Rectal smooth muscle tissue (tissue), 1 donor: ENCODE data around the gene SAP130.

ENCODE experiments used
- H3K27ac ChIP-seq: one replicate; pipeline ENCODE4 v1.7.0; 2013; ENCODE audit warnings: low read depth, low read length, inconsistent platforms
- H3K27me3 ChIP-seq: one replicate; pipeline ENCODE4 v1.7.0; 2013; ENCODE audit warnings: low read length; ENCODE audit not compliant: control insufficient read depth, insufficient read depth
- H3K36me3 ChIP-seq: one replicate; pipeline ENCODE4 v1.7.0; 2013; ENCODE audit warnings: low read length; ENCODE audit not compliant: control insufficient read depth, insufficient read depth
- H3K4me1 ChIP-seq: one replicate; pipeline ENCODE4 v1.7.0; 2013; ENCODE audit warnings: low read length; ENCODE audit not compliant: control insufficient read depth, insufficient read depth
- H3K4me3 ChIP-seq: one replicate; pipeline ENCODE4 v1.7.0; 2013; ENCODE audit warnings: low read length
- H3K9ac ChIP-seq: one replicate; pipeline ENCODE4 v1.7.0; 2013; ENCODE audit warnings: low read length

The SAP130 gene

DNA sequence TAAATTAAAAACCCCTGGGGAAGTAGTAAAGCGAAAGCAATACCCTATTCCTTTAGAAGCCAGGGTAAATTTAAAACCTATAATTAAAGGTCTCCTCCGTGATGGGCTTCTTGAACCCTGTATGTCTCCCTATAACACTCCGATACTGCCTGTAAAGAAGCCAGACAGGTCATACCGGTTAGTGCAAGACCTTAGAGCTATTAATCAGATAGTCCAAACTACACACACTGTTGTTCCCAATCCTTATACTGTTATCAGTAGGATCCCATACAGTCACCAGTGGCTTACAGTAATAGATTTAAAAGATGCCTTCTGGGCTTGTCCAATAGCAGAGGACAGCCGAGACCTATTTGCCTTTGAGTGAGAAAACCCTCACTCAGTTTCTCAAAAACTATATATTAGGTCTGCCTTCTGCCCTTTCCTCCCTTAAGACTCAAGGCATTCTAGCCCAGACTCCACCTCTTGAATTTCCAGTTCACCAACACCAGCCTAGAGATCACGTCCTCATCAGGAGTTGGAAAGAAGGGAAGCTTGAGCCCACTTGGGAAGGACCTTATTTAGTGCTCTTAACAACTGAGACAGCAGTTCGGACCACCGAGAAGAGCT lies 12.4 kb upstream of the SAP130 start:
- H3K4me3 ChIP-seq = no peak overlapping the region
- H3K9ac ChIP-seq = no peak overlapping the region
- H3K36me3 ChIP-seq = no peaks in the 10 kb centered on the region
- H3K27me3 ChIP-seq = no peaks in the 10 kb centered on the region
- H3K27ac ChIP-seq = no peak overlapping the region
- H3K4me1 ChIP-seq = no peaks in the 10 kb centered on the region

DNA sequence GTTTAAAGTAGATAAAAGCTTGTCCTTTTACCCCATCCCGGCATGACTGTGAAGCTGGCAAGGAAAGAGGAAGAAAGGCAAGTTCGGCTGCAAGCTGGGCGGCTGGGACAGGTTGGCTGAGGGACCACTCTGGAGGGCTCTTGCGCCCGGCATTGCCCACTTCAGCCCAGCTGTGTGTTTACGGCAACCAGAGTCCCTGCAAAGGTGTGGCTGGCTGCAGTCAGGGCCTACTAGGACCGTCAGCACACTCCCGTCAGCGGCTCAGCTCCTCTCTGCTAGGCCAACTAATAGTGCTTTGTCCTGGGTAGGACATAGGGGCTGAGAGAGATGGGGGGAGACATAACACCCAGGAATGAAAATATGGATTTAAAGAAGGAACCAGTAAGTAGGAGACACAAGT lies 11.7 kb upstream of the SAP130 start:
- no peaks in the 10 kb centered on the region for H3K36me3 ChIP-seq
- no peak overlapping the region for H3K9ac ChIP-seq
- H3K4me3 ChIP-seq = no peak overlapping the region
- H3K27me3 ChIP-seq = no peaks in the 10 kb centered on the region
- H3K27ac ChIP-seq = no peak overlapping the region
- H3K4me1 ChIP-seq = no peaks in the 10 kb centered on the region

DNA sequence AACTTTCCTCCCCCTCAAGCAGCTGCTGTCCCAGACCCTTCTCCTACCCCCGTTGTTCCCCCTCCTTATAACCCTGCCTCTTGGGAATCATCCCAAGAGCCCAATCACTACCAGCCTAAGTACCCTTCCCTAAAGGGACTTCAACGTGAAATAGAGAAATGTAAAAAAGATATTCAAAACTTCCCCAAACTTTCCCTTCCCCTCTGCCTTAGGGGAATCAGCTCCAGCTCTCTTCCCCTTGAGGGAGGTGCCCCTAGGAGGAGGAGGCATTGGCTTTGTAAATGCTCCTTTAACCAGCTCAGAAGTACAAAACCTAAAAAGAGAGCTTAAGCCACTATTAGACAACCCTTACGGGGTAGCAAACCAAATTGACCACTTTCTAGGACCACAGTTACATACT lies 10.6 kb upstream of the SAP130 start:
- H3K9ac ChIP-seq = no peak overlapping the region
- H3K27me3 ChIP-seq = no peaks in the 10 kb centered on the region
- no peak overlapping the region for H3K27ac ChIP-seq

DNA sequence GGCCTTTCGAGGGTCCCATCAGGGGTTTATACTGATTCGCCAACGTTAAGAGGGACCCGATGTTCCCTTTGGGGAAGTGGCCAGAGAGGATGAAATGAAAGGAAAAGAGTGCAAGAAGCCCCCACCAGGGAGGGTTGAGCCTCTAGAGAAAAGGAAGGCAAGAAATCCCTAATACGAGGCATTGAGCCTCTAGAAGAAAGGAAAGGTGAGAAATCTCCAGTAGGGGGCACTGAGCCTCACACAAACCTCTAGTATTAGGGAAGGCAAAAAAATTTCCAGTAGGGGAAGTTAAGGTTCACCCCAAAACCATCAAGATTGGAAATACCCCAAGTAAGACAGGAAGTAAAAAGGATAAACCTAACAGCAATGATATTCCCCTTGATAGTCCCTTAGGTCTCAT lies 9.8 kb upstream of the SAP130 start:
- H3K27me3 ChIP-seq = no peaks in the 10 kb centered on the region
- H3K4me3 ChIP-seq = no peak overlapping the region
- no peaks in the 10 kb centered on the region for H3K36me3 ChIP-seq
- H3K27ac ChIP-seq = no peak overlapping the region
- no peaks in the 10 kb centered on the region for H3K4me1 ChIP-seq
- H3K9ac ChIP-seq = no peak overlapping the region

More for the DNA sequence above, 10.6 kb upstream of the SAP130 start:
- no peaks in the 10 kb centered on the region for H3K36me3 ChIP-seq
- no peaks in the 10 kb centered on the region for H3K4me1 ChIP-seq
- H3K4me3 ChIP-seq = no peak overlapping the region

DNA sequence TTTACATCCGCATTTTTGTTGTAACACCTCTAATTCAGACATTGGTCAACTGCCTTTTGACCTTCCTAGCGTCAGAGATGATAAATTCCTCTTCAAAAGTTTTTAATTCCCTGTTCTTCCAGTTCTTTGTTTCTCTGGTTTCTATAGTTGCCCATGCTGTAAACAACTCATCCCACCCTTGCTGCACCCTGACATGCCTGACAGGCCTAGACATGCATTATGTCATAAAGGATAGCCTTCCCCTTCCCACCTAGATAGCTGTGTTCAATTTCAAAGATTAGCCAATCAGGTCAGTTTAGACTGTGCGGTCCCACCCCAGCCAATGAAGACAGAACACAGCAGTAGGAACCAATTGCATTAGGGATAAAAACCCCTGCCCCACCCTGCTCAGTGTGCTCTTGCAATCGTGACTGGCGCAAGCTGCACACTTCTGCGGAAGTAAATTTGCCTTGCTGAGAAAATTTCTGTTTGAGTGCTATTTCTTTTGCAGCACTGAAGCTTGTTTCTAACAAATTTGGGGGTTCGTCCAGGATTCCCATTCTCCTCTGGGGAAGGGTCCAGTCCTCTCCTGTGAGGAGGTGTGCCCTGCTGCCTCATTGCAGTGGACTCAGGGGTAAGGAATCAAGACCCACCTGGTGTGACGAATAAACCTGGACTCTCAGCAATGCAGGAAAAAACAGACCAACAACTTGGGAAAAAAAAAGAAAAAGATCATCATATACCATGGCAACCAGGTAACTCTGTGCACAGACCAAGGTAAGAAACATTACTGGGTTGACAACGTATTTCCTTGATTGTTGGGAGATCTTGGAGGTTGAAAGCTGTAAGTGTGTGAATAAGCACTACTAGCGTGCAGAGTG lies 9.1 kb upstream of the SAP130 start:
- Histone ChIP-seq H3K27ac (no peak overlapping the region), H3K36me3 (no peaks in the 10 kb centered on the region), H3K4me3 (no peak overlapping the region), H3K27me3 (no peaks in the 10 kb centered on the region), H3K9ac (no peak overlapping the region), H3K4me1 (no peaks in the 10 kb centered on the region)

DNA sequence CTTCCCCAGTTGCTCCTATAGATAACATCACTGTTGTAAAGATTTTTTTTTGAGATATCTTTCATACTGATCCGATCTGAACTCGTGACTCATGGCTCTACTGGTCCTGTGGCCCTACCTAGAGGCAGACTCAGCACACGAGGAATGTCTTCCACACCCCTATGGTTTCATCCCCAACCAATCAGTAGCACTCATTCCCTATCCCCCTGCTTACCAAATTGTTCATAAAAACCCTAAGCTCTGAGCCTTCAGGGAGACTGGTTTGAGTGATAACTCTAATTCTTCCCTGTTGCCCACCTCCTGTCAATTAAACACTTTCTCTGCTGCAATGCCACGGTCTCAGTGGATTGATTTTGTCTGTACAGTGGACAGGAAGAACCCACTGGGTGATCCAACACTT lies 4.2 kb upstream of the SAP130 start:
- no peak overlapping the region for H3K27ac ChIP-seq
- peaks cover 4% of the 10 kb centered on the region for H3K4me1 ChIP-seq
- H3K36me3 ChIP-seq = no peaks in the 10 kb centered on the region
- no peaks in the 10 kb centered on the region for H3K27me3 ChIP-seq
- H3K9ac ChIP-seq = no peak overlapping the region
- H3K4me3 ChIP-seq = no peak overlapping the region

DNA sequence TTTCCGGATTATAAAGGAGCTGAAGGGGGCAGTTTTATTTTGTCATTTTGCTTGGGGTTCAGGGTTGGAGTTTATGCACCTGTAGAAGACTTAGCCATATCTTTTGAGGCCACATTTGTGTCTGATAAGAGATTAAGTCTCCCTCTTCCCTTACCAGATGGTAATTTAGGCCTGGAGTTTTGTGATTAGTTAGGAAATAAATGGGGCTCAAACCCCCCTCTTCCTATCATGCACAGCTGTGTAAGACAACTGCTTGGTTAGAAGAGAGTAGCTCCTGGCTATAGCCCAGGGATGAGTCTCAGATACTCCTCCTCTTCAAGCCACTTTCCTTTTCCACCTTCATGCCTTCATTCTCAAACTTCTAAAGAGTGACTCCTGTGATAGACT lies 802 bp upstream of the SAP130 start:
- Histone ChIP-seq H3K4me1 (peaks cover 10% of the 10 kb centered on the region), H3K27ac (peak overlapping the region; percentile 90), H3K4me3 (peak overlapping the region; percentile 86), H3K36me3 (no peaks in the 10 kb centered on the region), H3K27me3 (no peaks in the 10 kb centered on the region), H3K9ac (peak overlapping the region; percentile 29)

DNA sequence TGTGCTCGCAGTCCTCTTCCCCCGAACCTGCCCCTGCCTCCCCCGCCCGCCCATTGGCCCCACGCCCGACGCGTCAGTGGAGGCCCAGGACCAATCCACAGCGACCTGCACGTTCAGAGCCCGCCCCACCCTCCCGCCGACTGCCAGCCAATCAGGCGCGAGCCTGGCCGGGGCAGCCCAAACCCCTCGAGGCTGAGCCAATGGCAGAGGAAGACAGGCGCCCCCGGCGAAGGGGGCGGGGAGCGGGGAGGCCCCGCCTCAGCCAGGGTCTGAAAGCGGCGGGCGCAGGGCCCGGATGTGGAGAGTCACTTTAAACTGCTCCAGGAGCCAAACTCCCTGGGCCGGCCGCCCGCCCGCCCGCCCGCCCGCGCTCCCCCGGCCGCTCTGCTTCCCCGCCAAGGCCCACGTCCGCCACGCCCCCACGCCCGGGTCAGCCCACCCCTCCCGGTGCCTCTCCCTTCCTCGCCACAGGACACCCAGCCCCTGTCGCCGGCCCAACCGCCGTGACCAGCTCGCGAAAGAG lies 520 bp downstream of the SAP130 start:
- H3K27me3 ChIP-seq = no peaks in the 10 kb centered on the region
- H3K4me1 ChIP-seq = peaks cover 10% of the 10 kb centered on the region
- H3K9ac ChIP-seq = peak overlapping the region; percentile 20
- H3K36me3 ChIP-seq = no peaks in the 10 kb centered on the region
- H3K4me3 ChIP-seq = peak overlapping the region; percentile 64
- peak overlapping the region; percentile 90 for H3K27ac ChIP-seq

DNA sequence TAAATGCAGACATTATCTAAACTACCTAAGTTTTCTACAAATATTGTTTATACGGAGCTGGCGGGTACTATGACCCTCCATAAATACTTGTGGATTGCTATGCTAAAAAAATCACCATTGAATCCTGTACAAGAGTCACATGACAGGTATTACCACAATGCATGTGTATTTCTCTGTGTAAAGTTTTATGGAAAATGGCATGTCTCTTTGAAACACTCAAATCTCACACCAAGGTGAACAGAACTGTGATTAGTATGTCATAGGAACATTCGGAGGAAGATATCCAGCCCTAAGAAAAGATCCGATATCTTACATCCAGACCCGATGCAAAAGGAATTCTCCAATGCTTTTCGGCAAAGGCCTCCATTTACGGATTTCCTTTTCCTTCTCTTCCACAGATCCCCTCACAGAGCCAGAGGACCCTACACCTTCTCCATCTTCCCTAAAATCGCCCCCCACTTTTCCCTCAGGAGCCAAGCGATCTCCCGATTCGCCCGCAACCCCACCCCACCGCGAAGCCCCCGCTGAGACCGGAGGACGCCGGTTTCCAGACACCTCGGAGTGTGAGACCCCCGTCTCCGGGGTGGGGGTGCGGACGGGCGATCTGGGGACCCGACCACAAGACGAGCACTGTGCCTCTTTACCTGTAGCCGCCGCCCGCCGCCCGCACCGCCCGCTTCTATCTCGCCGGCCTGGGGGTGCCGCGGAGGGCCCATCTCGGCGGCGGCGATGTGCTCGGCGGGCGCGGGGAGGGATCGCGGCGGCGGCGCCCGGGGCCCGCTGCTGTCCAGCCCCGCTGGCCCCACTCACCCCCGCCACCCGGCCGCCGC lies 1.2 kb downstream of the SAP130 start:
- Histone ChIP-seq H3K27me3 (no peaks in the 10 kb centered on the region), H3K36me3 (no peaks in the 10 kb centered on the region), H3K4me3 (peak overlapping the region; percentile 78), H3K27ac (peak overlapping the region; percentile 55), H3K4me1 (peaks cover 10% of the 10 kb centered on the region), H3K9ac (peak overlapping the region; percentile 49)

DNA sequence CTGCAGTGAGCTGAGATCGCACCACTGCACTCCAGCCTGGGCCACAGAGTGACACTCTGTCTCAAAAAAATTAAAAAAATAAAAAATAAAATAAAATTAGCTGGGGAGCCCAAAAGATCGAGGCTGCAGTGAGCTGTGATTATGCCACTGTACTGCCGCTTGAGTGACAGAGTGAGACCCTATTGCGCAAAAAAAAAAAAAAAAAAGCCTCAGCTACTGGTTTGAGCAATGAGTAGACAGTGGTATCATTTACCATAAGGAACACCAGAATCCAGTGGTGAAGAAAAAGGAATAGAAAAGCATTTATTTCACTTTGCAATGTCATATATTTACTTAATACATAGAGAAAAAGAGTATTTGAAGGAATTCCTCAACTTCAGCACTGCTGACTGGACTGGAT lies 3.0 kb downstream of the SAP130 start:
- no peak overlapping the region for H3K27ac ChIP-seq
- H3K9ac ChIP-seq = no peak overlapping the region
- no peak overlapping the region for H3K4me3 ChIP-seq
- no peaks in the 10 kb centered on the region for H3K27me3 ChIP-seq
- no peaks in the 10 kb centered on the region for H3K36me3 ChIP-seq
- H3K4me1 ChIP-seq = peaks cover 10% of the 10 kb centered on the region

DNA sequence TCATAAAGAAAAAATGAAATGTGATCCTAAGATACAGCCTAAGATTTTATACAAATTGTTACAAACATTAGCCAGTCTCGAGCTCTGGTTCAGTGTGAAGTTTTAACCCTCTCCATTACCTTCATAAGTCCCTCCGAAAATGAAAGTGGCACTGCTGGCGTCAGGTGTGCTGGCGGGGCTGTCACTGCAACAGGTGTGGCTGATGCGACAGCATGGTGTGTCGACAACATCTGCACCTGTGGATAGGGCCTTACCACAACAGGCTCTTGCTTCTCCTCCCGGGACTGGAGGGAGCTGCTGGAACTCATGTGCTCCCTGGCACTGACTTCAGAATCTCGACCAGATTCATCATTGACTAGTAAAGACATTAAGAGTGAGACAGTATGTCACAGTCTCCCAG lies 10.3 kb downstream of the SAP130 start:
- no peak overlapping the region for H3K27ac ChIP-seq

DNA sequence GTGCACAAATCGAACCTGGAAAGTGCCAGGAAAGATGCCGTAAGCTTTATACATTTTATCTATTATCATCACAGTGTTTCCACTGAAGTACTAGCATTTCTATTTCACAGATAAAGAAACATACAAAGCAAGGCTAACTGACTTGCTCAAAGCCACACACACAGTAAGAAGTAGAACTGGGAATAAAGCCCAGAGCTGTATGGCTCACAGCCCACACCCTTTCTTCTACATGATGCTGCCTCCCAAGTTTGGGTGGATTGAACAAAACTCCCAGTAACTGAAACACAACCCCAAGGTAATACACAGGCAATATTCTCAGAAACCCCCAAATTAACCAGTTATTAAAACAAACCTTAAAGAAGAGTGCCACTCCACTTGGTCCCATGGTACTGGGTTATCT lies 11.2 kb downstream of the SAP130 start:
- Histone ChIP-seq H3K27me3 (no peaks in the 10 kb centered on the region), H3K4me3 (no peak overlapping the region), H3K27ac (no peak overlapping the region), H3K9ac (no peak overlapping the region), H3K36me3 (peaks cover 23% of the 10 kb centered on the region), H3K4me1 (no peaks in the 10 kb centered on the region)

More for the DNA sequence above, 10.3 kb downstream of the SAP130 start:
- Histone ChIP-seq H3K4me1 (no peaks in the 10 kb centered on the region), H3K27me3 (no peaks in the 10 kb centered on the region), H3K4me3 (no peak overlapping the region), H3K36me3 (peaks cover 22% of the 10 kb centered on the region), H3K9ac (no peak overlapping the region)
